SU-DHL-6 (cell line): ENCODE data around the gene KLRK1.

Experiments
- EZH2phosphoT487 ChIP-seq: fragments of 200-600 bp; sonication (generic), shearing (Covaris generic); conservative IDR thresholded peaks from 2 replicates; pipeline ENCODE4 v1.6.1; 2018; ENCODE audit warnings: mild to moderate bottlenecking, antibody characterized with exemption, low read length, moderate library complexity, mixed read lengths
- TF ChIP-seq, protein P1 (sequence below): fragments of 200-600 bp; sonication (generic); IDR thresholded peaks from one replicate; pipeline ENCODE4 v1.5.1; 2017; ENCODE audit warnings: antibody characterized with exemption, mild to moderate bottlenecking, low read length, moderate library complexity; ENCODE audit not compliant: insufficient read depth, poor library complexity, severe bottlenecking

DNA sequence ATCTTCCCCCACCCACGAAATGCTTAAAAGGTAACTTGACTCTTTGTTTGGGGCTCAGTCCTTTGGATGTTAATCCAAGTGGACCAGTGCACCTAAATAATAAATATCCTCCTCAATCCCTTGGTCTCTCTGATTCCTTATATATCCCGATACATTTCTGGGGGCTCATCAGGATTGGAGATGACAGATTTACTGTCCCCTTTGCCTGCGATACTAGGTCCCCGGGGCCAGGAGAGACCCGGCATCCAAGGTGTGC, 26.3 kb downstream of the KLRK1 start:
- TF ChIP-seq, protein P1, sequence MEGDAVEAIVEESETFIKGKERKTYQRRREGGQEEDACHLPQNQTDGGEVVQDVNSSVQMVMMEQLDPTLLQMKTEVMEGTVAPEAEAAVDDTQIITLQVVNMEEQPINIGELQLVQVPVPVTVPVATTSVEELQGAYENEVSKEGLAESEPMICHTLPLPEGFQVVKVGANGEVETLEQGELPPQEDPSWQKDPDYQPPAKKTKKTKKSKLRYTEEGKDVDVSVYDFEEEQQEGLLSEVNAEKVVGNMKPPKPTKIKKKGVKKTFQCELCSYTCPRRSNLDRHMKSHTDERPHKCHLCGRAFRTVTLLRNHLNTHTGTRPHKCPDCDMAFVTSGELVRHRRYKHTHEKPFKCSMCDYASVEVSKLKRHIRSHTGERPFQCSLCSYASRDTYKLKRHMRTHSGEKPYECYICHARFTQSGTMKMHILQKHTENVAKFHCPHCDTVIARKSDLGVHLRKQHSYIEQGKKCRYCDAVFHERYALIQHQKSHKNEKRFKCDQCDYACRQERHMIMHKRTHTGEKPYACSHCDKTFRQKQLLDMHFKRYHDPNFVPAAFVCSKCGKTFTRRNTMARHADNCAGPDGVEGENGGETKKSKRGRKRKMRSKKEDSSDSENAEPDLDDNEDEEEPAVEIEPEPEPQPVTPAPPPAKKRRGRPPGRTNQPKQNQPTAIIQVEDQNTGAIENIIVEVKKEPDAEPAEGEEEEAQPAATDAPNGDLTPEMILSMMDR, result no peak
- no peak for TF ChIP-seq EZH2phosphoT487
